Stimulated activated CD8-positive, alpha-beta memory T cell treated with anti-CD3 and anti-CD28 coated beads, Interleukin-7, amount 100 ng/mL, for 1 hour (primary cell): ENCODE data around the gene NOTUM.

Experiments used
- DNase-seq, 2 donors: peaks; one replicate each; pipeline ENCODE4 v3.0.0-alpha.2; 2020; ENCODE audit warnings: low read depth in 2 of 2

The NOTUM gene

GRCh38 chr17:81935709-81936084, 25.3 kb downstream of the NOTUM start:
- no peak for DNase-seq

- DNase-seq: no peak
Observed at GRCh38 chr17:81934850-81935708, 25.9 kb downstream of the NOTUM start.

GRCh38 chr17:81934098-81934757, 26.8 kb downstream of the NOTUM start:
- no peak for DNase-seq

GRCh38 chr17:81933178-81933699, 27.7 kb downstream of the NOTUM start:
- no peak for DNase-seq

- no peak for DNase-seq
Observed at GRCh38 chr17:81932333-81932983, 28.5 kb downstream of the NOTUM start.

- DNase-seq: no peak
Observed at GRCh38 chr17:81931557-81932332, 29.2 kb downstream of the NOTUM start.

- DNase-seq: no peak
Observed at GRCh38 chr17:81931189-81931556, 29.8 kb downstream of the NOTUM start.

- no peak for DNase-seq
Observed at GRCh38 chr17:81930142-81931125, 30.6 kb downstream of the NOTUM start.

GRCh38 chr17:81929253-81930141, 31.5 kb downstream of the NOTUM start:
- no peak for DNase-seq

- DNase-seq: no peak
Observed at GRCh38 chr17:81928544-81929252, 32.3 kb downstream of the NOTUM start.

- DNase-seq: peak; percentile 73 to 75
Observed at GRCh38 chr17:81927653-81928543, 33.1 kb downstream of the NOTUM start, which contains the start of gene MAFG. TSS of gene MAFG (minus strand) at chr17:81927735. CDS start at chr17:81923185, 4,550 bp downstream.

- DNase-seq: no peak
Observed at GRCh38 chr17:81927152-81927652, 33.8 kb downstream of the NOTUM start.

- DNase-seq: no peak
Observed at GRCh38 chr17:81926451-81927151, 34.4 kb downstream of the NOTUM start.

GRCh38 chr17:81925860-81926450, 35.0 kb downstream of the NOTUM start:
- DNase-seq: no peak

- no peak for DNase-seq
Observed at GRCh38 chr17:81924557-81925532, 36.1 kb downstream of the NOTUM start.
